CD4-positive, alpha-beta T cell treated with Interleukin-17A for 1 hour (primary cell): ENCODE data around the gene ST7.
A peak's percentile ranks its signal among the peaks of the same experiment; 100 is the strongest.
"Not testable (repeated sequence)": the region's sequence is repeated elsewhere in the genome, so short reads cannot be mapped to it uniquely, and the experiment has no call there.

ENCODE experiments used
- DNase-seq: peaks from one replicate; pipeline ENCODE4 v3.0.0-alpha.2; 2020

Gene ST7

GRCh38 chr7:117010375-117011133 is 57.3 kb downstream of the ST7 start:
- no peak for DNase-seq

- DNase-seq, result no peak
Observed at GRCh38 chr7:117011419-117012260, 58.3 kb downstream of the ST7 start.

- no peak for DNase-seq
Observed at GRCh38 chr7:117012284-117012683, 59.0 kb downstream of the ST7 start.

GRCh38 chr7:117012696-117013095 is 59.4 kb downstream of the ST7 start:
- DNase-seq, result peak; percentile 40

- no peak for DNase-seq
Observed at GRCh38 chr7:117014099-117014656, 60.9 kb downstream of the ST7 start.

GRCh38 chr7:117014673-117015133 is 61.4 kb downstream of the ST7 start:
- peak; percentile 14 for DNase-seq

- DNase-seq, result no peak
Observed at GRCh38 chr7:117015258-117016184, 62.2 kb downstream of the ST7 start.

- DNase-seq, result no peak
Observed at GRCh38 chr7:117017017-117017451, 63.7 kb downstream of the ST7 start.

- DNase-seq, result no peak
Observed at GRCh38 chr7:117017702-117018266, 64.5 kb downstream of the ST7 start.

- no peak for DNase-seq
Observed at GRCh38 chr7:117018713-117019112, 65.4 kb downstream of the ST7 start.

GRCh38 chr7:117019287-117019686 is 66.0 kb downstream of the ST7 start:
- no peak for DNase-seq

GRCh38 chr7:117019786-117020590 is 66.7 kb downstream of the ST7 start:
- DNase-seq, result no peak

- DNase-seq, result no peak
Observed at GRCh38 chr7:117020591-117020973, 67.3 kb downstream of the ST7 start.

GRCh38 chr7:117021366-117021765 is 68.1 kb downstream of the ST7 start:
- DNase-seq, result no peak

- DNase-seq, result no peak
Observed at GRCh38 chr7:117021986-117022385, 68.7 kb downstream of the ST7 start.

GRCh38 chr7:117023325-117023854 is 70.1 kb downstream of the ST7 start:
- DNase-seq, result no peak

- no peak for DNase-seq
Observed at GRCh38 chr7:117024811-117025210, 71.5 kb downstream of the ST7 start.

GRCh38 chr7:117025891-117026290 is 72.6 kb downstream of the ST7 start:
- no peak for DNase-seq

GRCh38 chr7:117030346-117030745 is 77.0 kb downstream of the ST7 start:
- DNase-seq, result not testable (repeated sequence)

GRCh38 chr7:117030793-117031192 is 77.5 kb downstream of the ST7 start:
- DNase-seq, result not testable (repeated sequence)

- no peak for DNase-seq
Observed at GRCh38 chr7:117032810-117033209, 79.5 kb downstream of the ST7 start.
